ENCODE data around the gene EDAR. TPM values are rescaled to one million over a fixed set of nuclear protein-coding genes. Genes with fewer than 3 reads are reported as not detected.

The EDAR gene
- total and polyA plus RNA-seq, 2 donors (not counting 1 experiment from before 2014, with no cell fraction given), result not detected

DNA sequence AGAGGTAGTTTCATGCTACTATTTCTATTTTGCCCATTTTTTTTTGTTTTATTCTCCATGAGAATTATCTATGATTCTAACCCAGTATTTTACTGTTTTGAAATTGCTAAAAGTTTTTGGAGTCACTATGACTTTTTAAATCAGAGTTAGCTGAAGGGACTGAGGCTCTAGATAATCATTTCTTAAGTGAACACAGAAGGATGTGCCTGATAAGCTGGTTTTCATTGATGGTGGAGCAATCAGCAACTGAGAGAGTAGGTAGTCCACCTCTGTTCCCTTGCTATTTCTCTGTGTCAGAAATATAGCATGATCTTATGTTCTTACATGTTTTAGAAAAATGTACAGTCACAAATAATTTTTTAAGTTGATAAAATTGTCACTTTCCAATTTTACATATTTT lies 143.1 kb downstream of the EDAR start:
- Histone ChIP-seq H3K79me2 (ENCODE audit: control insufficient read depth, insufficient read depth, low read length) (no peaks in the 10 kb centered on the region), H3K4me3 (replicated peaks in 1 of 4; ENCODE audit: control extremely low read depth in 1 of 4, insufficient read depth in 1 of 4, low read depth in 3 of 4, low read length in 4 of 4) (no peak overlapping the region), H3K27me3 (ENCODE audit: control insufficient read depth, insufficient read depth, low read length) (no peaks in the 10 kb centered on the region), H3K27ac (ENCODE audit: insufficient read depth, low read length) (no peak overlapping the region), H3K9ac (ENCODE audit: insufficient read depth, low read length) (no peak overlapping the region), H3K9me3 (ENCODE audit: control insufficient read depth, insufficient read depth, low read depth, low read length) (no peaks in the 10 kb centered on the region), H3K4me1 (ENCODE audit: control insufficient read depth, extremely low read depth, insufficient read depth, low read length) (no peaks in the 10 kb centered on the region), H2AFZ (ENCODE audit: low read length) (no peak overlapping the region), H4K20me1 (ENCODE audit: control insufficient read depth, extremely low read depth, insufficient read depth, low read length) (no peaks in the 10 kb centered on the region), H3K4me2 (ENCODE audit: extremely low read depth, insufficient read depth, low read length) (no peak overlapping the region), H3K36me3 (ENCODE audit: control insufficient read depth, insufficient read depth, low read length) (no peaks in the 10 kb centered on the region)
- no peak for TF ChIP-seq EZH2 (IDR thresholded peaks at IDR 0.05; ENCODE audit: low read length, missing control alignments)
- TF ChIP-seq, protein P1, sequence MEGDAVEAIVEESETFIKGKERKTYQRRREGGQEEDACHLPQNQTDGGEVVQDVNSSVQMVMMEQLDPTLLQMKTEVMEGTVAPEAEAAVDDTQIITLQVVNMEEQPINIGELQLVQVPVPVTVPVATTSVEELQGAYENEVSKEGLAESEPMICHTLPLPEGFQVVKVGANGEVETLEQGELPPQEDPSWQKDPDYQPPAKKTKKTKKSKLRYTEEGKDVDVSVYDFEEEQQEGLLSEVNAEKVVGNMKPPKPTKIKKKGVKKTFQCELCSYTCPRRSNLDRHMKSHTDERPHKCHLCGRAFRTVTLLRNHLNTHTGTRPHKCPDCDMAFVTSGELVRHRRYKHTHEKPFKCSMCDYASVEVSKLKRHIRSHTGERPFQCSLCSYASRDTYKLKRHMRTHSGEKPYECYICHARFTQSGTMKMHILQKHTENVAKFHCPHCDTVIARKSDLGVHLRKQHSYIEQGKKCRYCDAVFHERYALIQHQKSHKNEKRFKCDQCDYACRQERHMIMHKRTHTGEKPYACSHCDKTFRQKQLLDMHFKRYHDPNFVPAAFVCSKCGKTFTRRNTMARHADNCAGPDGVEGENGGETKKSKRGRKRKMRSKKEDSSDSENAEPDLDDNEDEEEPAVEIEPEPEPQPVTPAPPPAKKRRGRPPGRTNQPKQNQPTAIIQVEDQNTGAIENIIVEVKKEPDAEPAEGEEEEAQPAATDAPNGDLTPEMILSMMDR (conservative IDR thresholded peaks at IDR 0.05 in 1 of 2, IDR thresholded peaks at IDR 0.05 in 1 of 2; ENCODE audit: low read depth in 1 of 2, low read length in 2 of 2), result no peak
- DNase-seq (ENCODE audit: low read depth in 2 of 2), result no peak

Other genes with a start within 250 kb of the EDAR start
- 3.3 and 4.1 TPM in 2 replicates for gene CCDC138, start 202.4 kb downstream of the EDAR start, total RNA-seq
- 1.7 and 2.6 TPM in 2 replicates for gene CCDC138, start 202.4 kb downstream of the EDAR start, polyA plus RNA-seq
- 6.7 and 10.1 TPM in 2 replicates for gene SH3RF3, start 140.0 kb upstream of the EDAR start, total RNA-seq
- 8.3 and 9.5 TPM in 2 replicates for gene SH3RF3, start 140.0 kb upstream of the EDAR start, polyA plus RNA-seq

Data from fibroblast of lung (primary cell).